ENCODE data around the gene TFR2.

- TF ChIP-seq POLR2A (IDR thresholded peaks at IDR 0.05), result no peak
- no peak for TF ChIP-seq CTCF (IDR thresholded peaks at IDR 0.05)
Measured at GRCh38 chr7:100606313-100606712, 35.0 kb downstream of the TFR2 start.

Measured in lower leg skin (tissue), 3 donors.